Mesendoderm (in vitro differentiated cells): Measurements from ENCODE around the gene ATP4B.

Experiments used
- DNase-seq: peaks from one replicate; pipeline ENCODE4 v3.0.0; 2013
- H2AK5ac ChIP-seq: 2 replicates; pipeline ENCODE4 v1.6.1; 2013; ENCODE audit warnings: low read length, inconsistent platforms
- H2BK120ac ChIP-seq: 2 replicates; pipeline ENCODE4 v1.6.1; 2013; ENCODE audit warnings: low read depth, mild to moderate bottlenecking, low read length, moderate library complexity, mixed read lengths
- H2BK15ac ChIP-seq: replicated peaks from 2 replicates; pipeline ENCODE4 v1.6.1; 2013; ENCODE audit warnings: low read depth, mild to moderate bottlenecking, moderate library complexity
- H2BK5ac ChIP-seq: 2 replicates; pipeline ENCODE4 v1.6.1; 2013; ENCODE audit warnings: low read length, inconsistent platforms
- H3K18ac ChIP-seq: 2 replicates; pipeline ENCODE4 v1.6.1; 2013; ENCODE audit warnings: mild to moderate bottlenecking, low read length, mixed read lengths
- H3K23ac ChIP-seq: one replicate; pipeline ENCODE4 v1.6.1; 2013; ENCODE audit warnings: low read length
- H3K27ac ChIP-seq: 2 replicates; pipeline ENCODE4 v1.5.1; 2013; ENCODE audit warnings: low read depth, mild to moderate bottlenecking, inconsistent platforms, low read length, moderate library complexity
- H3K27me3 ChIP-seq: 2 replicates; pipeline ENCODE4 v1.6.1; 2013; ENCODE audit warnings: low read length, control low read depth, mild to moderate bottlenecking, inconsistent platforms; ENCODE audit not compliant: insufficient read depth, poor library complexity
- H3K36me3 ChIP-seq: 2 replicates; pipeline ENCODE4 v1.6.1; 2013; ENCODE audit warnings: low read length, inconsistent platforms; ENCODE audit not compliant: control insufficient read depth, insufficient read depth
- H3K4ac ChIP-seq: one replicate; pipeline ENCODE4 v1.6.1; 2013; ENCODE audit warnings: low read depth, mild to moderate bottlenecking, low read length, moderate library complexity
- H3K4me1 ChIP-seq: 2 replicates; pipeline ENCODE4 v1.6.1; 2013; ENCODE audit warnings: low read depth, low read length, inconsistent platforms; ENCODE audit not compliant: control insufficient read depth
- H3K4me2 ChIP-seq: 2 replicates; pipeline ENCODE4 v1.6.1; 2013; ENCODE audit warnings: low read length
- H3K4me3 ChIP-seq: 2 replicates; pipeline ENCODE4 v1.5.1; 2013; ENCODE audit warnings: mild to moderate bottlenecking, low read length
- H3K56ac ChIP-seq: one replicate; pipeline ENCODE4 v1.6.1; 2013; ENCODE audit warnings: low read length
- H3K79me1 ChIP-seq: 2 replicates; pipeline ENCODE4 v1.6.1; 2013; ENCODE audit warnings: low read length, inconsistent platforms
- H3K79me2 ChIP-seq: 2 replicates; pipeline ENCODE4 v1.6.1; 2013; ENCODE audit warnings: mild to moderate bottlenecking, low read length; ENCODE audit not compliant: control insufficient read depth, insufficient read depth
- H3K9ac ChIP-seq: 2 replicates; pipeline ENCODE4 v1.6.1; 2013; ENCODE audit warnings: low read length, inconsistent platforms
- H4K5ac ChIP-seq: one replicate; pipeline ENCODE4 v1.6.1; 2013; ENCODE audit warnings: low read length
- H4K8ac ChIP-seq: one replicate; pipeline ENCODE4 v1.6.1; 2013; ENCODE audit warnings: low read depth, mild to moderate bottlenecking, control low read depth, low read length, moderate library complexity
- WGBS: extraction: QIAGEN DNeasy Blood & Tissue Kit; methylation state at CpG from one replicate; pipeline ENCODE4 v1.1.7; 2013; ENCODE audit warnings: low lambda C conversion rate, missing lambda C conversion rate; ENCODE audit not compliant: insufficient coverage; ENCODE audit errors: extremely low coverage; 5-methylcytosine and 5-hydroxymethylcytosine counted together

Gene ATP4B

GRCh38 chr13:113612607-113613006, 45.4 kb downstream of the ATP4B start:
- H4K8ac ChIP-seq: no peak overlapping the region
- H2BK120ac ChIP-seq: no peak overlapping the region
- H3K23ac ChIP-seq: no peak overlapping the region
- no peak overlapping the region for H3K4me2 ChIP-seq
- no peak overlapping the region for H3K4me3 ChIP-seq
- H3K27ac ChIP-seq: no peak overlapping the region
- no peak overlapping the region for H3K9ac ChIP-seq
- DNase-seq: no peak
- no peak overlapping the region for H3K56ac ChIP-seq
- H3K27me3 ChIP-seq: no peaks in the 10 kb centered on the region
- peaks cover 75% of the 10 kb centered on the region for H3K79me2 ChIP-seq
- WGBS: no CpG with 5 or more reads among the region's 10 CpGs
- peaks cover 4% of the 10 kb centered on the region for H3K36me3 ChIP-seq
- H3K4me1 ChIP-seq: peaks cover 3% of the 10 kb centered on the region
- H3K18ac ChIP-seq: no peak overlapping the region
- no peak overlapping the region for H2BK15ac ChIP-seq
- peaks cover 45% of the 10 kb centered on the region for H3K79me1 ChIP-seq
- no peak overlapping the region for H2AK5ac ChIP-seq
- H2BK5ac ChIP-seq: no peak overlapping the region
- H4K5ac ChIP-seq: no peak overlapping the region
- H3K4ac ChIP-seq: no peak overlapping the region

GRCh38 chr13:113611996-113612395, 46.0 kb downstream of the ATP4B start:
- no peak overlapping the region for H4K8ac ChIP-seq
- no peak overlapping the region for H2AK5ac ChIP-seq
- no peak overlapping the region for H4K5ac ChIP-seq
- H3K79me2 ChIP-seq: peaks cover 81% of the 10 kb centered on the region
- no peak overlapping the region for H2BK120ac ChIP-seq
- no peak for DNase-seq
- no peak overlapping the region for H3K23ac ChIP-seq
- no peak overlapping the region for H2BK15ac ChIP-seq
- H3K9ac ChIP-seq: no peak overlapping the region
- no peak overlapping the region for H3K56ac ChIP-seq
- H3K27me3 ChIP-seq: no peaks in the 10 kb centered on the region
- peaks cover 3% of the 10 kb centered on the region for H3K4me1 ChIP-seq
- no peak overlapping the region for H3K27ac ChIP-seq
- H3K18ac ChIP-seq: no peak overlapping the region
- H2BK5ac ChIP-seq: no peak overlapping the region
- H3K4me3 ChIP-seq: no peak overlapping the region
- peaks cover 4% of the 10 kb centered on the region for H3K36me3 ChIP-seq
- no CpG with 5 or more reads among the region's 5 CpGs for WGBS
- H3K4me2 ChIP-seq: no peak overlapping the region
- H3K79me1 ChIP-seq: peaks cover 50% of the 10 kb centered on the region
- no peak overlapping the region for H3K4ac ChIP-seq

- H3K9ac ChIP-seq: no peak overlapping the region
- no peak overlapping the region for H3K56ac ChIP-seq
- H3K79me2 ChIP-seq: peaks cover 85% of the 10 kb centered on the region
- H3K4me1 ChIP-seq: no peaks in the 10 kb centered on the region
- H3K18ac ChIP-seq: no peak overlapping the region
- H3K36me3 ChIP-seq: peaks cover 6% of the 10 kb centered on the region
- H3K27me3 ChIP-seq: no peaks in the 10 kb centered on the region
- H3K79me1 ChIP-seq: peaks cover 53% of the 10 kb centered on the region
- no peak overlapping the region for H3K4me2 ChIP-seq
- no CpG with 5 or more reads among the region's 19 CpGs for WGBS
- H4K5ac ChIP-seq: no peak overlapping the region
- H2BK15ac ChIP-seq: no peak overlapping the region
- no peak overlapping the region for H2BK5ac ChIP-seq
- H3K27ac ChIP-seq: no peak overlapping the region
- H4K8ac ChIP-seq: no peak overlapping the region
- H3K23ac ChIP-seq: no peak overlapping the region
- no peak for DNase-seq
- H2AK5ac ChIP-seq: no peak overlapping the region
- no peak overlapping the region for H2BK120ac ChIP-seq
- no peak overlapping the region for H3K4ac ChIP-seq
- no peak overlapping the region for H3K4me3 ChIP-seq
Observed at GRCh38 chr13:113610266-113610665, 47.7 kb downstream of the ATP4B start.

- peaks cover 52% of the 10 kb centered on the region for H3K79me1 ChIP-seq
- no peak overlapping the region for H3K18ac ChIP-seq
- H3K27me3 ChIP-seq: no peaks in the 10 kb centered on the region
- no peak overlapping the region for H4K8ac ChIP-seq
- no peak overlapping the region for H2BK15ac ChIP-seq
- H3K4me3 ChIP-seq: no peak overlapping the region
- no peak overlapping the region for H2BK120ac ChIP-seq
- H2BK5ac ChIP-seq: no peak overlapping the region
- DNase-seq: no peak
- H3K9ac ChIP-seq: no peak overlapping the region
- H2AK5ac ChIP-seq: no peak overlapping the region
- H3K36me3 ChIP-seq: peaks cover 6% of the 10 kb centered on the region
- no peak overlapping the region for H3K4ac ChIP-seq
- H3K4me1 ChIP-seq: no peaks in the 10 kb centered on the region
- H3K27ac ChIP-seq: no peak overlapping the region
- no peak overlapping the region for H3K4me2 ChIP-seq
- H3K56ac ChIP-seq: no peak overlapping the region
- no CpG with 5 or more reads among the region's 13 CpGs for WGBS
- H4K5ac ChIP-seq: no peak overlapping the region
- peaks cover 84% of the 10 kb centered on the region for H3K79me2 ChIP-seq
- H3K23ac ChIP-seq: no peak overlapping the region
Observed at GRCh38 chr13:113609616-113610015, 48.4 kb downstream of the ATP4B start.

GRCh38 chr13:113608967-113609533, 48.9 kb downstream of the ATP4B start:
- no peak overlapping the region for H2BK5ac ChIP-seq
- no CpG with 5 or more reads among the region's 22 CpGs for WGBS
- no peak overlapping the region for H3K4me3 ChIP-seq
- no peaks in the 10 kb centered on the region for H3K4me1 ChIP-seq
- no peak overlapping the region for H3K4ac ChIP-seq
- H2AK5ac ChIP-seq: no peak overlapping the region
- H3K79me1 ChIP-seq: peaks cover 54% of the 10 kb centered on the region
- no peak overlapping the region for H3K9ac ChIP-seq
- no peak overlapping the region for H3K27ac ChIP-seq
- no peak overlapping the region for H4K8ac ChIP-seq
- no peak overlapping the region for H2BK15ac ChIP-seq
- H3K4me2 ChIP-seq: no peak overlapping the region
- peaks cover 85% of the 10 kb centered on the region for H3K79me2 ChIP-seq
- DNase-seq: no peak
- no peak overlapping the region for H4K5ac ChIP-seq
- H3K36me3 ChIP-seq: peaks cover 6% of the 10 kb centered on the region
- no peak overlapping the region for H2BK120ac ChIP-seq
- H3K23ac ChIP-seq: no peak overlapping the region
- H3K56ac ChIP-seq: no peak overlapping the region
- H3K27me3 ChIP-seq: no peaks in the 10 kb centered on the region
- H3K18ac ChIP-seq: no peak overlapping the region
